Activated CD4-positive, alpha-beta T cell treated with anti-CD3 and anti-CD28 coated beads, Interleukin-10, Interleukin-2, amounts not matched to agents 100 ng/mL and 50 ng/mL, durations not matched to agents 16 hours and 8 hours (primary cell): ENCODE measurements around the gene CFAP52.
"Not testable (repeated sequence)": the region's sequence is repeated elsewhere in the genome, so short reads cannot be mapped to it uniquely, and the experiment has no call there.

Experiments used
- DNase-seq: peaks from one replicate; pipeline ENCODE4 v3.0.0-alpha.2; 2020

CFAP52 gene

GRCh38 chr17:9571201-9571600, 5.2 kb upstream of the CFAP52 start:
- no peak for DNase-seq

- DNase-seq, result peak; percentile 89
Measured at GRCh38 chr17:9575381-9576101, 901 bp upstream of the CFAP52 start, which contains the start of gene STX8. Gene STX8 (minus strand): TSS chr17:9575820. CDS start chr17:9575808, 12 bp downstream.

- DNase-seq, result no peak
Measured at GRCh38 chr17:9577373-9577709, 899 bp downstream of the CFAP52 start.

GRCh38 chr17:9587969-9588656, 11.7 kb downstream of the CFAP52 start:
- DNase-seq, result no peak

- DNase-seq, result no peak
Measured at GRCh38 chr17:9594065-9594464, 17.6 kb downstream of the CFAP52 start.

GRCh38 chr17:9597638-9598037, 21.2 kb downstream of the CFAP52 start:
- DNase-seq, result not testable (repeated sequence)

- DNase-seq, result no peak
Measured at GRCh38 chr17:9598661-9599060, 22.2 kb downstream of the CFAP52 start.

- not testable (repeated sequence) for DNase-seq
Measured at GRCh38 chr17:9604583-9604982, 28.1 kb downstream of the CFAP52 start.

- no peak for DNase-seq
Measured at GRCh38 chr17:9606453-9606852, 30.0 kb downstream of the CFAP52 start.

- not testable (repeated sequence) for DNase-seq
Measured at GRCh38 chr17:9607058-9607457, 30.6 kb downstream of the CFAP52 start.

GRCh38 chr17:9611557-9611956, 35.1 kb downstream of the CFAP52 start:
- DNase-seq, result no peak

GRCh38 chr17:9612006-9612405, 35.6 kb downstream of the CFAP52 start:
- DNase-seq, result no peak

- DNase-seq, result no peak
Measured at GRCh38 chr17:9615486-9615885, 39.0 kb downstream of the CFAP52 start.

GRCh38 chr17:9622961-9623360, 46.5 kb downstream of the CFAP52 start:
- no peak for DNase-seq

- no peak for DNase-seq
Measured at GRCh38 chr17:9628509-9628908, 52.1 kb downstream of the CFAP52 start.

GRCh38 chr17:9632741-9633140, 56.3 kb downstream of the CFAP52 start:
- DNase-seq, result no peak

GRCh38 chr17:9635340-9635739, 58.9 kb downstream of the CFAP52 start:
- DNase-seq, result no peak

- no peak for DNase-seq
Measured at GRCh38 chr17:9636501-9636900, 60.1 kb downstream of the CFAP52 start.

GRCh38 chr17:9640388-9640787, 63.9 kb downstream of the CFAP52 start:
- not testable (repeated sequence) for DNase-seq

GRCh38 chr17:9643611-9644010, 67.2 kb downstream of the CFAP52 start:
- no peak for DNase-seq

GRCh38 chr17:9644910-9645751, 68.7 kb downstream of the CFAP52 start, which contains the start of gene USP43:
Gene USP43 (plus strand): TSS chr17:9645517. CDS start chr17:9645633, 116 bp downstream.
- peak; percentile 10 for DNase-seq

- peak; percentile 34 for DNase-seq
Measured at GRCh38 chr17:9645851-9646545, 69.6 kb downstream of the CFAP52 start.

- no peak for DNase-seq
Measured at GRCh38 chr17:9646546-9646885, 70.1 kb downstream of the CFAP52 start.
